ENCODE results near the gene IGFN1. TPM values are rescaled to one million over a fixed set of nuclear protein-coding genes. Genes with fewer than 3 reads are reported as not detected.

IGFN1 gene
- total and polyA plus RNA-seq, 2 experiments from 2014 or later, result not detected

DNA sequence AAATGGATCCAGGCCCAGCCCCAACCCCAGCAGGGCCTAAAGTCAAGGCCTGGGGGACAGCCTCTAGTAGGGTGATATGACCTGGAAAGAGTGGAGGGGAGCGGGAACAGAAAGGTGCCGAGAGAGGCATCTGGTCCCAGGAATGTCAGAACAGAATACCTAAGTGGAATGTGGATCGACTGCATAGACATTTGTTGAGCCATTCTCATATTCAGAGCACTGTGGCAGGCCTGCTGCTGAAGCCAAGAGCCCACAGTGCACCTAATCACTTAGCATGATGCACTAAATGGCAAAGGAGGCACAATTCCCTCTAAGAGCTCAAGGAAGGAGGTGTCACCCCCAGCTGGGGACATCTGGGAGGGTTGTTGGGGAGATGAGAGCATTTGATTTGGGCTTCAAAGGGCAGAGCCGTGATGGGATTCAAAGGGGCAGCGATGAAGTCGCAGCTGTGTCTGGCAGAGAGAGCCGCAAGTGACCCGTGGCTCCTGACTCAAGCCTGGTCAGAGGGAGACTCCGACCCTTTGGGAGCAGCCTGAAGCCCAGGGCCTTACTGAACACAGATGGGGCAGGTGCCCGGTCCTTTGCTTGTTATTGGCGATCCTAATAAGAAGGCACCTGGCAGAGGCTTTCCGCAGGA, 84.1 kb downstream of the IGFN1 start:
- Histone ChIP-seq H3K36me3 (ENCODE audit: insufficient read depth) (no peaks in the 10 kb centered on the region), H3K27ac (ENCODE audit: low read depth) (no peak overlapping the region), H3F3A (replicated peaks; ENCODE audit: low read depth) (no peaks in the 10 kb centered on the region), H3K4me3 (no peak overlapping the region), H3K9me2 (ENCODE audit: insufficient read depth) (no peaks in the 10 kb centered on the region), H3K4me2 (no peak overlapping the region), H3K79me2 (replicated peaks; ENCODE audit: insufficient read depth) (no peaks in the 10 kb centered on the region), H3K27me3 (ENCODE audit: insufficient read depth) (no peaks in the 10 kb centered on the region), H3K4me1 (ENCODE audit: insufficient read depth) (no peaks in the 10 kb centered on the region), H2AFZ (no peak overlapping the region), H4K20me1 (replicated peaks; ENCODE audit: insufficient read depth) (no peaks in the 10 kb centered on the region)
- Mint-ChIP-seq H3K4me1 (peaks cover 11% of the 10 kb centered on the region; the same call in 1 of the 3 replicates), H3K4me3 (no peak overlapping the region), H3K36me3 (ENCODE audit: low read depth) (no peaks in the 10 kb centered on the region), H3K27me3 (ENCODE audit: insufficient read depth, low read depth, poor library complexity) (peaks cover 9% of the 10 kb centered on the region), H3K9me3 (no peaks in the 10 kb centered on the region), H3K27ac (no peak overlapping the region)
- no peak; the same call in 2 of the 3 replicates for ATAC-seq
- peak; percentile 39 for DNase-seq (ENCODE audit: low spot score)
- no peak for TF ChIP-seq ZNF331 (CRISPR knock-in tag; IDR thresholded peaks at IDR 0.05; ENCODE audit: low read depth)
- no peak for TF ChIP-seq STAT1 (IDR thresholded peaks at IDR 0.05; ENCODE audit: unreplicated experiment)
- no peak for TF ChIP-seq EZH2 (IDR thresholded peaks at IDR 0.05; ENCODE audit: low read depth, unreplicated experiment)
- no peak for TF ChIP-seq POLR2AphosphoS5 (IDR thresholded peaks at IDR 0.05; ENCODE audit: low read depth)
- TF ChIP-seq JUNB (IDR thresholded peaks at IDR 0.05; ENCODE audit: unreplicated experiment), result no peak
- TF ChIP-seq CREB1 (CRISPR knock-in tag; IDR thresholded peaks at IDR 0.05; ENCODE audit: low read depth), result no peak

DNA sequence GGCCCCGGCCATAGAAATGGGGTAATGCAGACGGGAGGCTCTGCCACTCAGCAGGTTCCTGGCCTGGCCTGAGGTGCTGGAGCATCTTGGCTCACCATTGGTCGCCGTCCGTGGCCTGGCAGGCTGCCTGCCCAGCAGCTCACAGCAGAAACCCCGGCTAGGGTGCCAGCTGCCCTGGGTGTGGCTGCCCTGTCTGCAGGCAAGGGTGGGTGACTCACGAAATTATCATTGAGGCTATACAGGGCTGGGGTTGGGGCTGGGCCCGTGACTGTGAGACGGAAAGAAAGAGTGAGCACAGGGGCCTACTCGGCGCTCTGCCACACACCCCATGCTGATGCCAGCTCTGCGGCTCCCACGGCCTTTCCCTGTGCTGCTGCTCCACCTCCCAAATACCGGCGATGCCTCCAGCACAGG, 84.6 kb downstream of the IGFN1 start:
- H3K4me1 Mint-ChIP-seq, result peaks cover 11% of the 10 kb centered on the region; the same call in 1 of the 3 replicates
- no peak overlapping the region for H3K4me3 Mint-ChIP-seq
- no peaks in the 10 kb centered on the region for H4K20me1 ChIP-seq (replicated peaks; ENCODE audit: insufficient read depth)
- no peak overlapping the region for H3K4me3 ChIP-seq
- TF ChIP-seq ZNF114 (CRISPR knock-in tag; IDR thresholded peaks at IDR 0.05) (no peak), ZNF331 (CRISPR knock-in tag; IDR thresholded peaks at IDR 0.05; ENCODE audit: low read depth) (no peak)
- TF ChIP-seq, protein P1, sequence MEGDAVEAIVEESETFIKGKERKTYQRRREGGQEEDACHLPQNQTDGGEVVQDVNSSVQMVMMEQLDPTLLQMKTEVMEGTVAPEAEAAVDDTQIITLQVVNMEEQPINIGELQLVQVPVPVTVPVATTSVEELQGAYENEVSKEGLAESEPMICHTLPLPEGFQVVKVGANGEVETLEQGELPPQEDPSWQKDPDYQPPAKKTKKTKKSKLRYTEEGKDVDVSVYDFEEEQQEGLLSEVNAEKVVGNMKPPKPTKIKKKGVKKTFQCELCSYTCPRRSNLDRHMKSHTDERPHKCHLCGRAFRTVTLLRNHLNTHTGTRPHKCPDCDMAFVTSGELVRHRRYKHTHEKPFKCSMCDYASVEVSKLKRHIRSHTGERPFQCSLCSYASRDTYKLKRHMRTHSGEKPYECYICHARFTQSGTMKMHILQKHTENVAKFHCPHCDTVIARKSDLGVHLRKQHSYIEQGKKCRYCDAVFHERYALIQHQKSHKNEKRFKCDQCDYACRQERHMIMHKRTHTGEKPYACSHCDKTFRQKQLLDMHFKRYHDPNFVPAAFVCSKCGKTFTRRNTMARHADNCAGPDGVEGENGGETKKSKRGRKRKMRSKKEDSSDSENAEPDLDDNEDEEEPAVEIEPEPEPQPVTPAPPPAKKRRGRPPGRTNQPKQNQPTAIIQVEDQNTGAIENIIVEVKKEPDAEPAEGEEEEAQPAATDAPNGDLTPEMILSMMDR (conservative IDR thresholded peaks at IDR 0.05; ENCODE audit: low read depth in 2 of 2), result no peak
- H3K79me2 ChIP-seq (replicated peaks; ENCODE audit: insufficient read depth), result no peaks in the 10 kb centered on the region
- no peak overlapping the region for H3K27ac Mint-ChIP-seq
- no peak overlapping the region for H3K4me2 ChIP-seq
- no peaks in the 10 kb centered on the region for H3K9me3 Mint-ChIP-seq
- H3K36me3 ChIP-seq (ENCODE audit: insufficient read depth), result no peaks in the 10 kb centered on the region
- no peaks in the 10 kb centered on the region for H3K27me3 ChIP-seq (ENCODE audit: insufficient read depth)
- H3K27me3 Mint-ChIP-seq (ENCODE audit: insufficient read depth, low read depth, poor library complexity), result peaks cover 9% of the 10 kb centered on the region
- no peak overlapping the region for H2AFZ ChIP-seq
- no peaks in the 10 kb centered on the region for H3K36me3 Mint-ChIP-seq (ENCODE audit: low read depth)
- H3K27ac ChIP-seq (ENCODE audit: low read depth), result no peak overlapping the region
- no peaks in the 10 kb centered on the region for H3K9me2 ChIP-seq (ENCODE audit: insufficient read depth)
- no peak for DNase-seq (ENCODE audit: low spot score)
- H3F3A ChIP-seq (replicated peaks; ENCODE audit: low read depth), result no peaks in the 10 kb centered on the region
- no peaks in the 10 kb centered on the region for H3K4me1 ChIP-seq (ENCODE audit: insufficient read depth)
- peak; percentile 56 for ATAC-seq

DNA sequence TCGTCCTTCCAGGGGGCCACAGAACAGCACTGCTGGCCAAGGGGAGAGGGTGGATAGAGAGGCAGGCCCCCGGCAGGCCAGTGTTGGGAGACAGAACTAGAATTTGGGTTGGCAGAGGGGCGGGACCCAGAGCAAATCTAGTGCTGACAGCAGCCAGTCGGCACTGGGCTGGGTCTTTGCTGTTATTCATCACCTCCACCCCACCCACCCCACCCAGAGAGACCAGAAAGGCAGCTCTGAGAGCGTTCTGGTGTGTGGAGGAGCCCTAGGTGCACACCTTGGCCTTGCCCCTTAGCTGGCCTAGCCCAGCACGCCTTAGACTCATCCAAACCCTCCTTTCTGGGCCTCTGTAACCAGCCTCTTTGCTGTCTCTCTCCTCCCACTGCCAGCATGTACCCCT, 86.3 kb downstream of the IGFN1 start:
- no peak overlapping the region for H3K4me3 Mint-ChIP-seq
- TF ChIP-seq ZNF114 (CRISPR knock-in tag; IDR thresholded peaks at IDR 0.05) (no peak), EZH2phosphoT487 (IDR thresholded peaks at IDR 0.05; ENCODE audit: unreplicated experiment) (no peak), JUNB (IDR thresholded peaks at IDR 0.05; ENCODE audit: unreplicated experiment) (no peak), ZNF331 (CRISPR knock-in tag; IDR thresholded peaks at IDR 0.05; ENCODE audit: low read depth) (no peak), POLR2AphosphoS5 (IDR thresholded peaks at IDR 0.05; ENCODE audit: low read depth) (no peak), STAT1 (IDR thresholded peaks at IDR 0.05; ENCODE audit: unreplicated experiment) (no peak), EZH2 (IDR thresholded peaks at IDR 0.05; ENCODE audit: low read depth, unreplicated experiment) (no peak), CREB1 (CRISPR knock-in tag; IDR thresholded peaks at IDR 0.05; ENCODE audit: low read depth) (no peak), NANOG (IDR thresholded peaks at IDR 0.05; ENCODE audit: borderline replicate concordance) (no peak)
- TF ChIP-seq, protein P2, sequence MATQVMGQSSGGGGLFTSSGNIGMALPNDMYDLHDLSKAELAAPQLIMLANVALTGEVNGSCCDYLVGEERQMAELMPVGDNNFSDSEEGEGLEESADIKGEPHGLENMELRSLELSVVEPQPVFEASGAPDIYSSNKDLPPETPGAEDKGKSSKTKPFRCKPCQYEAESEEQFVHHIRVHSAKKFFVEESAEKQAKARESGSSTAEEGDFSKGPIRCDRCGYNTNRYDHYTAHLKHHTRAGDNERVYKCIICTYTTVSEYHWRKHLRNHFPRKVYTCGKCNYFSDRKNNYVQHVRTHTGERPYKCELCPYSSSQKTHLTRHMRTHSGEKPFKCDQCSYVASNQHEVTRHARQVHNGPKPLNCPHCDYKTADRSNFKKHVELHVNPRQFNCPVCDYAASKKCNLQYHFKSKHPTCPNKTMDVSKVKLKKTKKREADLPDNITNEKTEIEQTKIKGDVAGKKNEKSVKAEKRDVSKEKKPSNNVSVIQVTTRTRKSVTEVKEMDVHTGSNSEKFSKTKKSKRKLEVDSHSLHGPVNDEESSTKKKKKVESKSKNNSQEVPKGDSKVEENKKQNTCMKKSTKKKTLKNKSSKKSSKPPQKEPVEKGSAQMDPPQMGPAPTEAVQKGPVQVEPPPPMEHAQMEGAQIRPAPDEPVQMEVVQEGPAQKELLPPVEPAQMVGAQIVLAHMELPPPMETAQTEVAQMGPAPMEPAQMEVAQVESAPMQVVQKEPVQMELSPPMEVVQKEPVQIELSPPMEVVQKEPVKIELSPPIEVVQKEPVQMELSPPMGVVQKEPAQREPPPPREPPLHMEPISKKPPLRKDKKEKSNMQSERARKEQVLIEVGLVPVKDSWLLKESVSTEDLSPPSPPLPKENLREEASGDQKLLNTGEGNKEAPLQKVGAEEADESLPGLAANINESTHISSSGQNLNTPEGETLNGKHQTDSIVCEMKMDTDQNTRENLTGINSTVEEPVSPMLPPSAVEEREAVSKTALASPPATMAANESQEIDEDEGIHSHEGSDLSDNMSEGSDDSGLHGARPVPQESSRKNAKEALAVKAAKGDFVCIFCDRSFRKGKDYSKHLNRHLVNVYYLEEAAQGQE (IDR thresholded peaks at IDR 0.05; ENCODE audit: unreplicated experiment), result no peak

More for the DNA sequence above, 86.3 kb downstream of the IGFN1 start:
- H3K27ac ChIP-seq (ENCODE audit: low read depth), result no peak overlapping the region
- DNase-seq (ENCODE audit: low spot score) (no peak), ATAC-seq (no peak)
- no peaks in the 10 kb centered on the region for H3K79me2 ChIP-seq (replicated peaks; ENCODE audit: insufficient read depth)
- no peaks in the 10 kb centered on the region for H3K36me3 ChIP-seq (ENCODE audit: insufficient read depth)
- H4K20me1 ChIP-seq (replicated peaks; ENCODE audit: insufficient read depth), result no peaks in the 10 kb centered on the region
- no peaks in the 10 kb centered on the region for H3K36me3 Mint-ChIP-seq (ENCODE audit: low read depth)
- peaks cover 7% of the 10 kb centered on the region for H3K27me3 ChIP-seq (ENCODE audit: insufficient read depth)
- H2AFZ ChIP-seq, result no peak overlapping the region
- H3K4me3 ChIP-seq, result no peak overlapping the region
- H3K9me2 ChIP-seq (ENCODE audit: insufficient read depth), result no peaks in the 10 kb centered on the region
- H3K4me1 Mint-ChIP-seq, result peaks cover 11% of the 10 kb centered on the region; the same call in 1 of the 3 replicates
- no peaks in the 10 kb centered on the region for H3F3A ChIP-seq (replicated peaks; ENCODE audit: low read depth)
- H3K4me1 ChIP-seq (ENCODE audit: insufficient read depth), result no peaks in the 10 kb centered on the region
- H3K9me3 Mint-ChIP-seq, result no peaks in the 10 kb centered on the region
- H3K4me2 ChIP-seq, result no peak overlapping the region
- H3K27ac Mint-ChIP-seq, result no peak overlapping the region
- peaks cover 9% of the 10 kb centered on the region for H3K27me3 Mint-ChIP-seq (ENCODE audit: insufficient read depth, low read depth, poor library complexity)
